PC-9 (cell line): ENCODE measurements around the gene PAOX. TPM values are rescaled to one million over a fixed set of nuclear protein-coding genes. Genes with fewer than 3 reads are reported as not detected.

Experiments used
- BruUV-seq: library from RNA; stranded (reverse); fragments of 400-500 nt; replicated peaks from 2 replicates; lab custom pipeline; 2021; lab: Mats Ljungman, UMichigan
- CTCF ChIA-PET: fragments of 300-600 bp; sonication (Branson Sonifier 250); formaldehyde crosslinking; loops from one replicate; lab custom pipeline; 2022; ENCODE audit warnings: antibody characterized with exemption; lab: Charles Lee
- POLR2A ChIA-PET: fragments of 300-600 bp; sonication (Branson Sonifier 250); formaldehyde crosslinking; loops from one replicate; lab custom pipeline; 2022; ENCODE audit warnings: antibody characterized with exemption; ENCODE audit not compliant: unreplicated experiment; lab: Charles Lee
- DNase-seq, 2 experiments: peaks; one replicate each; pipeline versions ENCODE4 v3.0.0 to v3.0.0-alpha.2; 2015 to 2022; ENCODE audit warnings: mixed read lengths in 1 of 2
- H2AFZ ChIP-seq: fragments of 200-600 bp; sonication (generic); 2 replicates; pipeline ENCODE4 v1.8.1; 2017; ENCODE audit warnings: antibody characterized with exemption
- H3F3A ChIP-seq: fragments of 200-600 bp; sonication (generic); 2 replicates; pipeline ENCODE4 v1.8.1; 2017; ENCODE audit warnings: antibody characterized with exemption, mild to moderate bottlenecking, low read depth; ENCODE audit not compliant: insufficient read depth
- H3K27ac ChIP-seq: fragments of 200-600 bp; sonication (generic); 2 replicates; pipeline ENCODE4 v1.6.1; 2016; ENCODE audit warnings: mixed run types
- H3K27me3 ChIP-seq: fragments of 200-600 bp; sonication (generic); 2 replicates; pipeline ENCODE4 v1.6.1; 2016; ENCODE audit warnings: low read depth, mixed run types; ENCODE audit not compliant: insufficient read depth
- H3K36me3 ChIP-seq: fragments of 200-600 bp; sonication (generic); 2 replicates; pipeline ENCODE4 v1.6.1; 2016; ENCODE audit warnings: low read depth, mixed run types
- H3K4me1 ChIP-seq: fragments of 200-600 bp; sonication (generic); replicated peaks from 2 replicates; pipeline ENCODE4 v1.6.1; 2016; ENCODE audit warnings: mixed run types; ENCODE audit not compliant: insufficient read depth
- H3K4me2 ChIP-seq: fragments of 200-600 bp; sonication (generic); 2 replicates; pipeline ENCODE4 v1.6.1; 2017; ENCODE audit warnings: mixed run types
- H3K4me3 ChIP-seq: fragments of 200-600 bp; sonication (generic); 2 replicates; pipeline ENCODE4 v1.6.1; 2016; ENCODE audit warnings: mixed run types
- H3K79me2 ChIP-seq: fragments of 200-600 bp; sonication (generic); 2 replicates; pipeline ENCODE4 v1.6.1; 2017; ENCODE audit warnings: low read depth, mixed run types
- H3K9me2 ChIP-seq: fragments of 200-600 bp; sonication (generic); 2 replicates; pipeline ENCODE4 v1.8.1; 2017; ENCODE audit warnings: mild to moderate bottlenecking; ENCODE audit not compliant: insufficient read depth
- H3K9me3 ChIP-seq: fragments of 200-600 bp; sonication (generic); 2 replicates; pipeline ENCODE4 v1.8.1; 2016; ENCODE audit warnings: low read depth; ENCODE audit not compliant: insufficient read depth
- H4K20me1 ChIP-seq: fragments of 200-600 bp; sonication (generic); 2 replicates; pipeline ENCODE4 v1.8.1; 2017; ENCODE audit not compliant: insufficient read depth
- EZH2 ChIP-seq: fragments of 200-600 bp; sonication (generic); IDR thresholded peaks from 2 replicates; pipeline ENCODE4 v1.8.0; 2017; ENCODE audit warnings: antibody characterized with exemption, low read depth
- intact Hi-C: fragments of 100-400 bp; cut with micrococcal nuclease; formaldehyde crosslinking; loops from one replicate; pipeline ENCODE4 v1.10.0; 2022; ENCODE audit not compliant: unreplicated experiment
- total RNA-seq: library from RNA; stranded (reverse); gene quantifications from 2 replicates; pipeline ENCODE4 v1.2.3, GENCODE V29; 2021
- TF ChIP-seq, protein P1 (sequence below): fragments of 200-600 bp; sonication (generic); conservative IDR thresholded peaks from 2 replicates; pipeline ENCODE4 v1.6.1; 2017; ENCODE audit warnings: mixed run types, antibody characterized with exemption, mild to moderate bottlenecking, moderate library complexity

PAOX gene
- total RNA-seq, 1 experiment from 2014 or later, result 5.7 TPM

DNA sequence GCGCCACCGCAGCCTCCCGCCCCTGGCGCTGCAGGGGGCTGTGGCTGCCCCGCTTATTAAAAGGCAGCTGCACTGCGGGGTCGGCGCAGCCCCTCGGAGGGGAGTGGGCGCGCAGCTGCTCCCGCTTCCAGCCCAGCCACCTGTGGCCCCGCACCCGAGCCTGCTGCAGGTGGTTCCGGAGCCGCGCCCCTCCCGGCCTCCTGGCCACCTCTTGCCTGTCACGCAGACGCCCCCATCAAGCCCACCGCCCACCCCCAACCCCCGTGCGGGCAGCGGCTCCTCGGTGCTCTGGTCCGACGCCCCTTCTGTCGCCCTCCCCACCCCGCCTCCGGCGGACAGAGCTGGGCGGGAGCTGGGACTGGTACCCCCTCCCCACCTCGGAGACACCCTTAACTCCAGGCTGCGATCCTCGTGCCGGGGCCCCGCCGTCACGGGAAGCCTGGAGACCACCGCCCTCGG, 42.9 kb upstream of the PAOX start:
- Histone ChIP-seq H3K27me3 (peaks cover 15% of the 10 kb centered on the region), H3K4me2 (no peak overlapping the region)

DNA sequence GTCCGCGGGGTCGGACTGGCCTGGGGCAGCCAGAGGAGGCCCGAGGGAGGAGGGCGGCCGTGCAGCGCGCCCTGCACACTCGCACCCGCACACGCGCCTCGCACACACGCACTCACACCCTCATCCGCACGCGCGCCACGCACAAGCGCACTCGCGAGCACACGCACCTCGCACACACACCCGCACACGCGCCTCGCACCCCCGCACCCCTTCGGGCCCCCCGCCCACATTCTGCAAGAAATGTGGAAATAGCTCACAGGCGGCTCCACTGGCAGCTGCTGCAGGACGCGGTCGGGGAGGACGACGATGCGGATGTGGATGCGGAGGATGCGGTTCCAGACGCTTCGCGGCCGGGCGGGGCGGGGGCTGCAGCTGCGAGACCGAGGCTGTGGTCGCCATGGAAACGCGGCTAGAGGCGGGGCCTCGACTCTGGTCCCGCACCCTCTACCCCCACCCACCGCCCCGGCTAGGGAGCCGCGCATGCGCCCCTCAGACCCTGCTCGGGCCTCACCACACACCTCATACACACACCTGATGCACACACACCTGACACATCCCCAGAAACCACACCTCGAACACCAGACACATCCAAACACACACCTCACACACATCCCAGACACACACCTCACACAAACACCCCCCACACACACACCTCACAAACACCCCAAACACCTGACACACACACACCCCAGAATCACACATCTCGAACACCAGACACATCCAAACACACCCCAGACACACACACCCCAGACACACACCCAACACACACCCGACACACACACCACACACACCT, 42.3 kb upstream of the PAOX start, which contains the start of gene CALY:
CALY (minus strand) TSS at position 320 of the 793 bp plus-strand sequence. CDS start 7,907 bp downstream, outside the sequence.
- TF ChIP-seq, protein P1, sequence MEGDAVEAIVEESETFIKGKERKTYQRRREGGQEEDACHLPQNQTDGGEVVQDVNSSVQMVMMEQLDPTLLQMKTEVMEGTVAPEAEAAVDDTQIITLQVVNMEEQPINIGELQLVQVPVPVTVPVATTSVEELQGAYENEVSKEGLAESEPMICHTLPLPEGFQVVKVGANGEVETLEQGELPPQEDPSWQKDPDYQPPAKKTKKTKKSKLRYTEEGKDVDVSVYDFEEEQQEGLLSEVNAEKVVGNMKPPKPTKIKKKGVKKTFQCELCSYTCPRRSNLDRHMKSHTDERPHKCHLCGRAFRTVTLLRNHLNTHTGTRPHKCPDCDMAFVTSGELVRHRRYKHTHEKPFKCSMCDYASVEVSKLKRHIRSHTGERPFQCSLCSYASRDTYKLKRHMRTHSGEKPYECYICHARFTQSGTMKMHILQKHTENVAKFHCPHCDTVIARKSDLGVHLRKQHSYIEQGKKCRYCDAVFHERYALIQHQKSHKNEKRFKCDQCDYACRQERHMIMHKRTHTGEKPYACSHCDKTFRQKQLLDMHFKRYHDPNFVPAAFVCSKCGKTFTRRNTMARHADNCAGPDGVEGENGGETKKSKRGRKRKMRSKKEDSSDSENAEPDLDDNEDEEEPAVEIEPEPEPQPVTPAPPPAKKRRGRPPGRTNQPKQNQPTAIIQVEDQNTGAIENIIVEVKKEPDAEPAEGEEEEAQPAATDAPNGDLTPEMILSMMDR, result no peak
- no peak for TF ChIP-seq EZH2

More for the DNA sequence above, 42.9 kb upstream of the PAOX start:
- Histone ChIP-seq H3K9me2 (no peaks in the 10 kb centered on the region), H4K20me1 (no peaks in the 10 kb centered on the region), H3K36me3 (no peaks in the 10 kb centered on the region), H2AFZ (no peak overlapping the region), H3F3A (no peaks in the 10 kb centered on the region), H3K79me2 (no peaks in the 10 kb centered on the region), H3K4me1 (no peaks in the 10 kb centered on the region), H3K9me3 (no peaks in the 10 kb centered on the region), H3K4me3 (no peak overlapping the region), H3K27ac (no peak overlapping the region)
- no TSS peak for BruUV-seq
- ChIA-PET CTCF (no interaction called here), POLR2A (no interaction called here)
- TF ChIP-seq, protein P1, result no peak
- TF ChIP-seq EZH2, result no peak
- no peak for DNase-seq
- intact Hi-C loops, result no loop called here

DNA sequence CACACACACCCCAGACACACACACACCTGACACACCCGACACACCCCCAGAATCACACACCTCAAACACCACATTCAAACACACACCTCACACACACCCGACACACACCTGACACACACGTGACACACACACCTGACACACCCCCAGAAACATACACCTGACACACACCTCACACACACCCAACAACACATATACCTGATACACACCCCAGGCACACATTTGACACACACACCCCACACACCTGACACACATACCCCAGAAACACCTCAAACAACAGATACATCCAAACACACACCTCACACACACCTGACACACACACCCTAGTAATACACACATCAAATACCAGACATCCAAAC, 41.7 kb upstream of the PAOX start:
- Histone ChIP-seq H3K27me3 (peaks cover 6% of the 10 kb centered on the region), H3K4me2 (no peak overlapping the region), H3K4me1 (no peaks in the 10 kb centered on the region), H3K4me3 (no peak overlapping the region), H3K36me3 (no peaks in the 10 kb centered on the region), H3K9me2 (no peaks in the 10 kb centered on the region), H2AFZ (no peak overlapping the region), H3K27ac (no peak overlapping the region), H3F3A (no peaks in the 10 kb centered on the region), H3K9me3 (no peaks in the 10 kb centered on the region), H3K79me2 (no peaks in the 10 kb centered on the region), H4K20me1 (no peaks in the 10 kb centered on the region)
- no peak for DNase-seq
- ChIA-PET POLR2A (no interaction called here), CTCF (no interaction called here)
- no peak for TF ChIP-seq EZH2
- TF ChIP-seq, protein P1, result no peak
- BruUV-seq, result no TSS peak
- intact Hi-C loops, result no loop called here

More for the DNA sequence above, 42.3 kb upstream of the PAOX start, which contains the start of gene CALY:
- Histone ChIP-seq H3K79me2 (no peaks in the 10 kb centered on the region), H3K27me3 (peaks cover 12% of the 10 kb centered on the region), H3K36me3 (no peaks in the 10 kb centered on the region), H3F3A (no peaks in the 10 kb centered on the region), H3K27ac (no peak within 1 kb of the TSS), H3K4me1 (no peaks in the 10 kb centered on the region), H3K4me3 (no peak within 1 kb of the TSS), H3K4me2 (no peak within 1 kb of the TSS), H3K9me3 (no peaks in the 10 kb centered on the region), H3K9me2 (no peaks in the 10 kb centered on the region), H2AFZ (no peak within 1 kb of the TSS), H4K20me1 (no peaks in the 10 kb centered on the region)
- CTCF ChIA-PET, result no interaction called here
- no peak for DNase-seq
- intact Hi-C loops, result no loop called here
- BruUV-seq, result no TSS peak
- POLR2A ChIA-PET, result no interaction called here
